Activated CD4-positive, alpha-beta T cell treated with anti-CD3 and anti-CD28 coated beads for 36 hours (primary cell): Measurements from ENCODE around the gene FHOD3. TPM values are rescaled to one million over a fixed set of nuclear protein-coding genes. Genes with fewer than 3 reads are reported as not detected.

Source experiments
- ATAC-seq: fragments of 200-7000 bp; cut with Tn5 transposase; one replicate; pipeline ENCODE4 v1.10.0; 2021; ENCODE audit warnings: mild to moderate bottlenecking, moderate library complexity
- CTCF ChIA-PET: fragments of 350-600 bp; sonication (Branson Sonifier 250); formaldehyde crosslinking; loops from one replicate; lab custom pipeline; 2021; ENCODE audit warnings: antibody characterized with exemption; lab: Charles Lee
- POLR2A ChIA-PET: fragments of 350-600 bp; sonication (Branson Sonifier 250); formaldehyde crosslinking; loops from one replicate; lab custom pipeline; 2021; ENCODE audit warnings: antibody characterized with exemption, inconsistent platforms; lab: Charles Lee
- DNase-seq: peaks from one replicate; pipeline ENCODE4 v3.0.0-alpha.2; 2020
- H3K27ac Mint-ChIP-seq: one replicate; pipeline ENCODE4 v1.8.0; 2021; ENCODE audit warnings: mixed read lengths
- H3K27me3 Mint-ChIP-seq: one replicate; pipeline ENCODE4 v1.8.0; 2021; ENCODE audit warnings: mixed read lengths
- H3K36me3 Mint-ChIP-seq: one replicate; pipeline ENCODE4 v1.8.0; 2021; ENCODE audit warnings: low read depth, mixed read lengths
- H3K4me1 Mint-ChIP-seq: one replicate; pipeline ENCODE4 v1.8.0; 2021; ENCODE audit warnings: mixed read lengths
- H3K4me3 Mint-ChIP-seq: one replicate; pipeline ENCODE4 v1.8.0; 2021; ENCODE audit warnings: mild to moderate bottlenecking, moderate library complexity, mixed read lengths
- H3K9me3 Mint-ChIP-seq: one replicate; pipeline ENCODE4 v1.8.0; 2021; ENCODE audit warnings: low read depth, mixed read lengths
- intact Hi-C, 2 experiments: fragments of 100-400 bp; cut with DNase I in 1 of 2; cut with micrococcal nuclease in 1 of 2; formaldehyde crosslinking; loops; one replicate each; pipeline versions ENCODE4 v1.14.2 to v1.15.1; 2022 to 2024; cut with DNase I, micrococcal nuclease
- total RNA-seq, 2 experiments: library from RNA; stranded (reverse); gene quantifications; one replicate each; pipeline ENCODE4 v1.2.3, GENCODE V29; 2021

FHOD3 gene
- total RNA-seq, 2 experiments from 2014 or later, result not detected

DNA sequence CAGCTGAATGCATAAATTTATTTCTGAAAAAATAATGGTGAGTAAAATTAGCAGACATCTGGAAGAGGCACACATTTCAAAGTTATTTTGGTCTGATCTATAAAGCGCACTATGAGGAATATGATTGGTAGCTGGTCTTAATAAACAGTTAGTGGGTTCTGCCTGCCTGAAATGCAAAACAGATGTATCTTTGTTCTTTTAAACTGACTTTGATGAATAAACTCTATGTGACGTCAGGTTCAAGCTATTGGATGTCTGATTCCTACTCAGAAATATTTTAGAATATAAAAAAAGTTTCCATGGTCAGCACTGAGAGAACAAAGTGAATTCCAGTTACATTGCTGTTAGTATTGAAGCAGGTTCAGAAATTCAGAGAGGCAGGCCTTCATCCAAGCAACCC lies 394.9 kb downstream of the FHOD3 start:
- no peak for ATAC-seq
- POLR2A ChIA-PET, result no interaction called here
- Mint-ChIP-seq H3K9me3 (no peaks in the 10 kb centered on the region), H3K27ac (no peak overlapping the region), H3K36me3 (no peaks in the 10 kb centered on the region), H3K27me3 (peaks cover 12% of the 10 kb centered on the region), H3K4me1 (no peaks in the 10 kb centered on the region), H3K4me3 (no peak overlapping the region)
- intact Hi-C loops, result no loop called here
- CTCF ChIA-PET, result interaction anchor here (1.2 kb wide), 1 partner anchor 12 kb away, joined by 4 read pairs; no protein-coding TSS in a partner anchor
- no peak for DNase-seq

GRCh38 chr18:36692921-36693332 lies 395.4 kb downstream of the FHOD3 start:
- DNase-seq (no peak), ATAC-seq (no peak)
- intact Hi-C loops, result no loop called here
- peaks cover 12% of the 10 kb centered on the region for H3K27me3 Mint-ChIP-seq
- POLR2A ChIA-PET, result no interaction called here
- no peaks in the 10 kb centered on the region for H3K36me3 Mint-ChIP-seq
- H3K9me3 Mint-ChIP-seq, result no peaks in the 10 kb centered on the region
- no peak overlapping the region for H3K4me3 Mint-ChIP-seq
- H3K27ac Mint-ChIP-seq, result no peak overlapping the region
- CTCF ChIA-PET, result interaction anchor here (1.2 kb wide), 1 partner anchor 13 kb away, joined by 4 read pairs; no protein-coding TSS in a partner anchor
- no peaks in the 10 kb centered on the region for H3K4me1 Mint-ChIP-seq

- DNase-seq (no peak), ATAC-seq (no peak)
- ChIA-PET POLR2A (no interaction called here), CTCF (no interaction called here)
- Mint-ChIP-seq H3K36me3 (no peaks in the 10 kb centered on the region), H3K4me3 (no peak overlapping the region), H3K4me1 (no peaks in the 10 kb centered on the region), H3K9me3 (no peaks in the 10 kb centered on the region), H3K27ac (no peak overlapping the region), H3K27me3 (peaks cover 11% of the 10 kb centered on the region)
- intact Hi-C loops, result no loop called here
Observed at GRCh38 chr18:36693931-36694620, 396.6 kb downstream of the FHOD3 start.

GRCh38 chr18:36695806-36696205 lies 398.3 kb downstream of the FHOD3 start:
- H3K27ac Mint-ChIP-seq, result no peak overlapping the region
- intact Hi-C loops, result no loop called here
- DNase-seq, result no peak
- no peak for ATAC-seq
- no peak overlapping the region for H3K4me3 Mint-ChIP-seq
- ChIA-PET POLR2A (no interaction called here), CTCF (interaction anchor here (0.7 kb wide), 1 partner anchor 9 kb away, joined by 3 read pairs; no protein-coding TSS in a partner anchor)
- H3K4me1 Mint-ChIP-seq, result no peaks in the 10 kb centered on the region
- peaks cover 6% of the 10 kb centered on the region for H3K27me3 Mint-ChIP-seq
- H3K36me3 Mint-ChIP-seq, result no peaks in the 10 kb centered on the region
- no peaks in the 10 kb centered on the region for H3K9me3 Mint-ChIP-seq

DNA sequence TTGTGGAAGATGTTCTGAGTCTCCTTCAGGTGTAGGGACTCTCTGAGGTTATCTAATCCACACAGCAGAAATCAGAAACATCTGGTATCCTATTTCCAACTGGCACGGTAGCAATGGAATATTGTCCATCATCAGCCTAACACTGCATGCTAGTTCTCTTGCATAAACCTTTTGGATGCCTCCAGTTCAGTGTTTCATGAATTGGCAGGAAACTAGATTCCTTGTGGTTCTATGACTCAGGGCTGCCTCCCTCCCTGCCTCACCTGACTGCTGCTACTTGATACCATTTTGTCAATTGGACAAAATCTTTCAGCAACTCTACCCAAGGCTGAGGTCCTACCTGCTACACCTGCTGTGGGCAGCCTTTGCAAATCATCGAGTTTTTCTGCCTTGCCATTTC lies 400.4 kb downstream of the FHOD3 start:
- no peak for DNase-seq
- Mint-ChIP-seq H3K4me1 (no peaks in the 10 kb centered on the region), H3K27me3 (peaks cover 6% of the 10 kb centered on the region), H3K9me3 (no peaks in the 10 kb centered on the region), H3K27ac (no peak overlapping the region), H3K4me3 (no peak overlapping the region), H3K36me3 (no peaks in the 10 kb centered on the region)
- intact Hi-C loops, result no loop called here
- ATAC-seq, result no peak
- ChIA-PET CTCF (interaction anchor here (1.0 kb wide), 1 partner anchor 10 kb away, joined by 5 read pairs; no protein-coding TSS in a partner anchor), POLR2A (no interaction called here)

- H3K4me1 Mint-ChIP-seq, result no peaks in the 10 kb centered on the region
- no peak overlapping the region for H3K4me3 Mint-ChIP-seq
- H3K9me3 Mint-ChIP-seq, result no peaks in the 10 kb centered on the region
- ChIA-PET POLR2A (no interaction called here), CTCF (no interaction called here)
- no peaks in the 10 kb centered on the region for H3K36me3 Mint-ChIP-seq
- H3K27ac Mint-ChIP-seq, result no peak overlapping the region
- intact Hi-C loops, result no loop called here
- peaks cover 11% of the 10 kb centered on the region for H3K27me3 Mint-ChIP-seq
- no peak for DNase-seq
- no peak for ATAC-seq
Observed at GRCh38 chr18:36700955-36701354, 403.4 kb downstream of the FHOD3 start.

GRCh38 chr18:36702401-36703013 lies 405.0 kb downstream of the FHOD3 start:
- Mint-ChIP-seq H3K4me3 (no peak overlapping the region), H3K27me3 (peaks cover 10% of the 10 kb centered on the region), H3K36me3 (no peaks in the 10 kb centered on the region), H3K9me3 (no peaks in the 10 kb centered on the region), H3K27ac (no peak overlapping the region), H3K4me1 (no peaks in the 10 kb centered on the region)
- ChIA-PET CTCF (interaction anchor here (0.7 kb wide), 1 partner anchor 14 kb away, joined by 4 read pairs; no protein-coding TSS in a partner anchor), POLR2A (no interaction called here)
- DNase-seq (no peak), ATAC-seq (no peak)
- intact Hi-C loops, result no loop called here

- ChIA-PET POLR2A (no interaction called here), CTCF (no interaction called here)
- DNase-seq, result no peak
- Mint-ChIP-seq H3K36me3 (no peaks in the 10 kb centered on the region), H3K27me3 (peaks cover 12% of the 10 kb centered on the region), H3K9me3 (no peaks in the 10 kb centered on the region), H3K4me3 (no peak overlapping the region), H3K4me1 (no peaks in the 10 kb centered on the region), H3K27ac (no peak overlapping the region)
- intact Hi-C loops, result no loop called here
- no peak for ATAC-seq
Observed at GRCh38 chr18:36704156-36704555, 406.6 kb downstream of the FHOD3 start.

DNA sequence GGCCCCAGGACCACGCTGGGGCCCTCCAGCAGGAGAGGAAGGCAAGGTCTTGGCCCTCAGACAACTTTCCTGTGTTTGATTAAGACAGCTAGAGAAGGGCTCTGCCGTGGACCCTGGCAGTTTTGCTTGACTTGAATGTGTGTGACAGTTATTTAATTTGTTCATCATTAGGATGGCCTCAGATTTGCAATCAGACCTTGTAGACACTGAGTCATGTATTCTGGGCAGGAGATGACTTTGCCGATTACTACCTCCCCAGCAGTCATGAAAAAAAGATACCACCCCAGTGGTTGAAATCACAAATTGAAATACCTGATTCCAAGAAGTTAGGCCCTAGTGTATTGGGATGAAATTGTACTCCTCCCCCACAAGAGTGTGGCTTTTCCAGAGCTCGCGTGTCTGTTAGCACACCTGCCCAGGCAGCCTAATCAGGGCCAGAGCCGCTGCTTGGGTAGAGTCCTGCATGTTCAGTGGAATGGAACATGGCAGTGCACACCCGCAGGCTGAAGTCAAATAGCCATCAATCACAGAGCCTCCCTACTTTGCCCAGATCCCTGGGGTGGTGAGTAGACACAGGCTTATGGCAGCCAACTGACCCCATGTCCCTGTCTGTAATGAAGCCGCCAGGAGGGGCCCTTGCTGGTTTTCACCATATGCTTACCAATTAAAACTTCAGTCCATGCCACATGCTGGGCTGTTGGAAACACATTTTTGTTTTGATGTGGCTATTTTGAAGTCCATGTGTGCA lies 408.8 kb downstream of the FHOD3 start:
- peaks cover 12% of the 10 kb centered on the region for H3K27me3 Mint-ChIP-seq
- H3K9me3 Mint-ChIP-seq, result no peaks in the 10 kb centered on the region
- H3K36me3 Mint-ChIP-seq, result no peaks in the 10 kb centered on the region
- H3K4me3 Mint-ChIP-seq, result no peak overlapping the region
- no peak overlapping the region for H3K27ac Mint-ChIP-seq
- intact Hi-C loops, result no loop called here
- POLR2A ChIA-PET, result no interaction called here
- no peak for ATAC-seq
- no peak for DNase-seq
- CTCF ChIA-PET, result no interaction called here
- no peaks in the 10 kb centered on the region for H3K4me1 Mint-ChIP-seq

GRCh38 chr18:36708366-36708765 lies 410.9 kb downstream of the FHOD3 start:
- H3K36me3 Mint-ChIP-seq, result no peaks in the 10 kb centered on the region
- peaks cover 16% of the 10 kb centered on the region for H3K27me3 Mint-ChIP-seq
- no peak overlapping the region for H3K4me3 Mint-ChIP-seq
- intact Hi-C loops, result no loop called here
- no peak for DNase-seq
- CTCF ChIA-PET, result no interaction called here
- POLR2A ChIA-PET, result no interaction called here
- H3K27ac Mint-ChIP-seq, result no peak overlapping the region
- no peaks in the 10 kb centered on the region for H3K4me1 Mint-ChIP-seq
- no peak for ATAC-seq
- H3K9me3 Mint-ChIP-seq, result no peaks in the 10 kb centered on the region

DNA sequence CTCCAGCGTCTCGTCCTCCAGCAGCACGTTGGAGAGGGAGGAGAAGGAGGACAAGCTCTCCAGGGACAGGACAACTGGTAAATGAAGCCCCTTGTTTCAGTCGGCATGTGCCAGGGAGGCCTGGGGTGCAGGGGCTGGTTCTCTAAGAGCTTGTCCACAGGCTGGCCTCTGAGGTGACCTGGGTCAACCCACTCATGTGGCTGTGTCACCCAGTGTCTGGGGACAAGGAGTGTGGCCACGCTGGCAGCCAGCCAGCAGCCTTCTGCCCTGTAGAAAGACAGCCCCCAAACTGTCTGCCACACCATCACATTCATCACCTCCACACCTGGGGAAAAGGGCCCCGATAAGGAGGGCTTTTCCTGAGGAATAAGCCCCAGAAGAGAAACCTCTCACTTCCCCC lies 411.8 kb downstream of the FHOD3 start:
- CTCF ChIA-PET, result no interaction called here
- Mint-ChIP-seq H3K4me1 (no peaks in the 10 kb centered on the region), H3K27me3 (peaks cover 16% of the 10 kb centered on the region), H3K27ac (no peak overlapping the region), H3K4me3 (no peak overlapping the region), H3K9me3 (no peaks in the 10 kb centered on the region), H3K36me3 (no peaks in the 10 kb centered on the region)
- POLR2A ChIA-PET, result no interaction called here
- ATAC-seq (no peak), DNase-seq (no peak)
- intact Hi-C loops, result no loop called here
